ENCODE measurements around the gene GALNT14. TPM values are rescaled to one million over a fixed set of nuclear protein-coding genes. Genes with fewer than 3 reads are reported as not detected.

GALNT14 gene
- total and polyA plus RNA-seq, 2 of the 8 experiments (the other 6 are each of a cell fraction or from before 2014, with no cell fraction given) = 13.0 to 13.7 TPM

DNA sequence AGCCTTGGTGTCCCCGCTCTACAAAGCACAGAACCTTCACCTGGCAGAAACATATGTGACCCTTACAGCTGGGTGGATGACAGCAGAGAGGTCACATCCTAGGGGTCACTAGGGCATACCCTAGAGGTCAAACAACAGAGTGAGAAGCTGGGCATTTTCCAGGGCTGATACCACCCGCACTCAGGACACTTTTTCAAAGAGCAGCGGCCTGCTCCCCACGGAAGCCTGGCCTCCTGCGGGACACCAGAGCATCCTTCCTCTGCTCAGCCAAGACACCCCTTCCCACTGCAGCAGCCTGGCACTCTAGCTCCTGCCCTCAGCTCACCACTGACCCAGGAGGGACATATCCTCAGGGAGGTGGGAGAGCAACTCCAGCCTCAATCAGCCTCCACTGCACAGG lies 86.0 kb downstream of the GALNT14 start (continued):
- TF ChIP-seq USF2 (IDR thresholded peaks at IDR 0.05; ENCODE audit: low read length) (no peak), ATF2 (IDR thresholded peaks at IDR 0.05; ENCODE audit: low read length) (no peak)

Data from H1 (cell line).